ENCODE data around the gene PRKCB. TPM values are rescaled to one million over a fixed set of nuclear protein-coding genes. Genes with fewer than 3 reads are reported as not detected.
"Not testable (repeated sequence)": the region's sequence is repeated elsewhere in the genome, so short reads cannot be mapped to it uniquely, and the experiment has no call there.

PRKCB gene
- polyA plus RNA-seq, 1 experiment: not detected

DNA sequence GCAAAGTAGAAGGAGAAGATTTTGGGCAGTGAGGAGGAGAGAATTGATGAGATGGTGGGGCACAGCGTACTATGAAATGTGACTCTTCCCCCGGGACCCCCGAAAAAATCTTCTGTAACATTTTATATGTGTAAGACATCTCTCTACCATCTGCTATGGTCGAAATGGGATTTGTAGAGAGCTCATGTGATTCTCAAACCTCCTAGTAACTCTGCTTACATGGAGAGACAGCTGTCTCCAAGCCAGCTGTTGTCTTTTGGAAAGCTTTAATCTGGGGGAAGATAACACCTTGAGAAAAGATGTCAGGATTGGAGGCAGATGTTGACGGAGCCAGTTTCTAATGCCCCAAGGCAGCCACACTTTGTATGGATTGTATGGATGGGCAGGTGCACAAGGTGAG, 94.1 kb downstream of the PRKCB start:
- POLR2A ChIA-PET: no interaction called here

DNA sequence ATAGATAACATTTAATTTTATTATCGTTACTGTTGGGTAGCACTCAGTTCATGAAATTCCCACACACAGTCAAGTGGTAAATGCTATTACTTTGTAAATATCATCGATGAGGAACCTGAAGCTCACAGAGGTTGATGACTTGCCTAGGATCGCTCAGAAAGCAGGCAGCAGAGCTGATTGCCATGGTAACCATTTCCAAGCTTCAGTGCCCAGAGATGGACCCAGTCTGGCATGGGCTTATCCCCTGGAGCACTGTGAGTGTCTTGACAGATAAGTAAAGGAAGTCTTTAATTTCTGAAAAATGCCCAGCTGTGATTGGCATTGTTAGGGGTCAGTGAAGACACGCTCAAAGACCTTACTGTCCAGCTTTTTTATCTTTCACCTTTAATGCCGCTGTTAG, 95.0 kb downstream of the PRKCB start:
- TF ChIP-seq, protein P1, sequence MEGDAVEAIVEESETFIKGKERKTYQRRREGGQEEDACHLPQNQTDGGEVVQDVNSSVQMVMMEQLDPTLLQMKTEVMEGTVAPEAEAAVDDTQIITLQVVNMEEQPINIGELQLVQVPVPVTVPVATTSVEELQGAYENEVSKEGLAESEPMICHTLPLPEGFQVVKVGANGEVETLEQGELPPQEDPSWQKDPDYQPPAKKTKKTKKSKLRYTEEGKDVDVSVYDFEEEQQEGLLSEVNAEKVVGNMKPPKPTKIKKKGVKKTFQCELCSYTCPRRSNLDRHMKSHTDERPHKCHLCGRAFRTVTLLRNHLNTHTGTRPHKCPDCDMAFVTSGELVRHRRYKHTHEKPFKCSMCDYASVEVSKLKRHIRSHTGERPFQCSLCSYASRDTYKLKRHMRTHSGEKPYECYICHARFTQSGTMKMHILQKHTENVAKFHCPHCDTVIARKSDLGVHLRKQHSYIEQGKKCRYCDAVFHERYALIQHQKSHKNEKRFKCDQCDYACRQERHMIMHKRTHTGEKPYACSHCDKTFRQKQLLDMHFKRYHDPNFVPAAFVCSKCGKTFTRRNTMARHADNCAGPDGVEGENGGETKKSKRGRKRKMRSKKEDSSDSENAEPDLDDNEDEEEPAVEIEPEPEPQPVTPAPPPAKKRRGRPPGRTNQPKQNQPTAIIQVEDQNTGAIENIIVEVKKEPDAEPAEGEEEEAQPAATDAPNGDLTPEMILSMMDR (IDR thresholded peaks at IDR 0.05; ENCODE audit: insufficient read depth, low read depth, low read length): no peak
- DNase-seq (ENCODE audit: low read depth): no peak
- Histone ChIP-seq H3K27me3 (ENCODE audit: control insufficient read depth, insufficient read depth, low read length) (no peaks in the 10 kb centered on the region), H3K36me3 (ENCODE audit: control insufficient read depth, insufficient read depth, low read length) (no peaks in the 10 kb centered on the region), H3K4me3 (ENCODE audit: low read depth, low read length) (no peak overlapping the region)
- ChIA-PET POLR2A (no interaction called here), CTCF (interaction anchor here (1.5 kb wide), 1 partner anchor 10 kb away, joined by 3 read pairs; no protein-coding TSS in a partner anchor)

More for the DNA sequence above, 94.1 kb downstream of the PRKCB start:
- Histone ChIP-seq H3K4me3 (ENCODE audit: low read depth, low read length) (no peak overlapping the region), H3K36me3 (ENCODE audit: control insufficient read depth, insufficient read depth, low read length) (no peaks in the 10 kb centered on the region), H3K27me3 (ENCODE audit: control insufficient read depth, insufficient read depth, low read length) (no peaks in the 10 kb centered on the region)
- TF ChIP-seq, protein P1 (IDR thresholded peaks at IDR 0.05; ENCODE audit: insufficient read depth, low read depth, low read length): no peak
- no peak for DNase-seq (ENCODE audit: low read depth)
- CTCF ChIA-PET: interaction anchor here (1.5 kb wide), 1 partner anchor 9 kb away, joined by 3 read pairs; no protein-coding TSS in a partner anchor

DNA sequence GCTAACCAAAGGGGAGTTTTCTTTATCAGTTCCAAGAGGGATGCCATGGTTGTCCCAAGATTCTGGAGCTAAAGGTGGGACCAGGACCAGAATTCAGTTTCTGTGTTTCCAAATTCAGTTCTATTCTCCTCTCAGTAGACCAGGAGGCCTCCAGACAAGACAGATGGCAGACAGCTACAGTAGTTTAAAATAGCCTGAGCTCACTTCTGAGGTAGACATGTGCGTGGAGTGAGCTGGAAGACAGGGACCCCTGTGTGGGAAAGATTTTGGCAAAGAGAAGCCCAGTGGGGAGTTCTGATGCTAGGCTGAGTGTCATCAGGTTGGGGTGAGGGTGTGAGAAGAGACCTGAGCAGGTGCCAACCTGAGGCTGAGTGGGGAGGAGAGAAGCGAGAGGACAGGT, 95.4 kb downstream of the PRKCB start:
- H3K36me3 ChIP-seq (ENCODE audit: control insufficient read depth, insufficient read depth, low read length): no peaks in the 10 kb centered on the region
- H3K4me3 ChIP-seq (ENCODE audit: low read depth, low read length): no peak overlapping the region
- H3K27me3 ChIP-seq (ENCODE audit: control insufficient read depth, insufficient read depth, low read length): no peaks in the 10 kb centered on the region
- no peak for DNase-seq (ENCODE audit: low read depth)
- POLR2A ChIA-PET: no interaction called here
- CTCF ChIA-PET: interaction anchor here (1.5 kb wide), 1 partner anchor 10 kb away, joined by 3 read pairs; no protein-coding TSS in a partner anchor
- TF ChIP-seq, protein P1 (IDR thresholded peaks at IDR 0.05; ENCODE audit: insufficient read depth, low read depth, low read length): no peak

DNA sequence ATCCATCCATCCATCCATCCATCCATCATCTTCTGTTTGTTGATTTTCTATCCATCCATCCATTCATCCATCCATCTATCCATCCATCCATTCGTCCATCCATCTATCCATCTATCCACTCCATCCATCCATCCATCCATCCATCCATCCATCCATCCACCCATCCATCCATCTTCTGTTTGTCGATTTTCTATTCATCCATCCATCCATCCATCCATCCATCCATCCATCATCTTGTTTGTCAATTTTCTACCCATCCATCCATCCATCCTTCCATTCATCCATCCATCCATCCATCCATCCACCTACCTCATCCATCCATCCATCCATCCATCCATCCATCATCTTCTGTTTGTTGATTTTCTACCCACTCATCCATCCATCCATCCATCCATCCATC, 97.9 kb downstream of the PRKCB start:
- CTCF ChIA-PET; H3K4me3 ChIP-seq (ENCODE audit: low read depth, low read length); H3K27me3 ChIP-seq (ENCODE audit: control insufficient read depth, insufficient read depth, low read length); DNase-seq (ENCODE audit: low read depth); H3K36me3 ChIP-seq (ENCODE audit: control insufficient read depth, insufficient read depth, low read length); POLR2A ChIA-PET: not testable (repeated sequence)

DNA sequence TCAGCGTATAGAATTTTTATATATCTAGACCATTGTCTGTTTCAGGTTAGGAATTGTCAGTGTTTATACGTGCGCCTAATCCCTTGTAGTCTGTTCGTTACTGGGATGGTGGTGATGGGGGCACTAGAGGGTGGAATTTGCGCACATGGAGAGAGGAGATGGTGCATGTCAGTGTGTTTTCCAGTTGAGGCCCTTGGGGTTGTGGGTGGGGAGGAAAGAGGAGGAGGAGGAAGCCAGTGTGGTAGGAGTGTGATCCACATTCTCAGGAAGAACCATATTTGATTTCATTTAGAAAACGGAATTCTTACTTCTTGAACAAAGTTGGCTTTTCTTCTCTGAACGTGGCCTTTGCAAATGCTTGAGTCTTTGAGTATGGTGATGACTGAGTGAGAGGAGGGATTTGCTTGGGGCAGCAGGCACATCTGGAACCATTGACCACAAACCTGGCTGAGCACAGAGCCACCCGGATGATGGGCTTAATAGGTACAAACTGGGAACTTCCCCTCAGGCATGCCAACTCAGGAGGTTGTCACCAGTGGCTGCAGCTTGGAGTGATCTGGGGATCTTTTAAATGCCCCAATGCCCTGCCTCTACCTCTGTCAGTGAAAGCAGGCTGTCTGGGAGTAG, 98.9 kb downstream of the PRKCB start:
- Histone ChIP-seq H3K4me3 (ENCODE audit: low read depth, low read length) (no peak overlapping the region), H3K27me3 (ENCODE audit: control insufficient read depth, insufficient read depth, low read length) (no peaks in the 10 kb centered on the region), H3K36me3 (ENCODE audit: control insufficient read depth, insufficient read depth, low read length) (no peaks in the 10 kb centered on the region)
- ChIA-PET POLR2A (no interaction called here), CTCF (no interaction called here)
- TF ChIP-seq, protein P1 (IDR thresholded peaks at IDR 0.05; ENCODE audit: insufficient read depth, low read depth, low read length): no peak
- no peak for DNase-seq (ENCODE audit: low read depth)

DNA sequence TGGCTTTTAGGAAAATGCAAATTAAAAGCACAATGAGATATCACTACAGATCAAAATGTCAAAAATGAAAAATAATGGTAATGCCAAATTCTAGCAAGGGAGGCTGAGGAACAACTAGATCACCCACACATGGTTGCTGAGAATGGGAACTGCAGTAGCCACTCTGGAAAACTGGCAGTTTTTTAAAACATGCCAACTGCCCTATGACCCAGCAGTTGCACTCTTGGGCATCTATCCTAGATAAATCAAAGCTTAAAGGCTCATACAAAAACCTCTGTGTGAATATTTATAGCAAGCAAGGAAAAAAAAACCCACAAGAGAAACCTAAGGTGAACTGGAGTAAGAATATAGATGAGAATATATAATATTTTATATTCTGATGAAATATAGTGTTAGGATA, 104.3 kb downstream of the PRKCB start:
- ChIA-PET POLR2A (no interaction called here), CTCF (interaction anchor here (1.5 kb wide), 1 partner anchor 137 kb away, joined by 4 read pairs; no protein-coding TSS in a partner anchor)
- Histone ChIP-seq H3K36me3 (ENCODE audit: control insufficient read depth, insufficient read depth, low read length) (no peaks in the 10 kb centered on the region), H3K4me3 (ENCODE audit: low read depth, low read length) (no peak overlapping the region), H3K27me3 (ENCODE audit: control insufficient read depth, insufficient read depth, low read length) (no peaks in the 10 kb centered on the region)
- TF ChIP-seq, protein P1 (IDR thresholded peaks at IDR 0.05; ENCODE audit: insufficient read depth, low read depth, low read length): no peak
- DNase-seq (ENCODE audit: low read depth): no peak

All from BJ (cell line).